Measurements from ENCODE around the gene ADCY10.

ADCY10 gene

GRCh38 chr1:167777269-167777650 is 136.7 kb downstream of the ADCY10 start:
- TF ChIP-seq ARNTL (CRISPR knock-in tag; IDR thresholded peaks at IDR 0.05; ENCODE audit: borderline replicate concordance, low read depth) (no peak), ZNF70 (CRISPR knock-in tag; IDR thresholded peaks at IDR 0.05) (no peak), TCF4 (CRISPR knock-in tag; IDR thresholded peaks at IDR 0.05; ENCODE audit: borderline replicate concordance) (no peak)
- no peak for ATAC-seq

- TF ChIP-seq POU6F1 (CRISPR knock-in tag; IDR thresholded peaks at IDR 0.05; ENCODE audit: borderline replicate concordance, low read depth) (no peak), CSRNP3 (CRISPR knock-in tag; IDR thresholded peaks at IDR 0.05) (no peak), GLIS3 (CRISPR knock-in tag; IDR thresholded peaks at IDR 0.05) (no peak), PPARA (CRISPR knock-in tag; IDR thresholded peaks at IDR 0.05; ENCODE audit: borderline replicate concordance) (no peak), ZNF70 (CRISPR knock-in tag; IDR thresholded peaks at IDR 0.05) (no peak), ZC3H10 (CRISPR knock-in tag; IDR thresholded peaks at IDR 0.05) (no peak), RARB (CRISPR knock-in tag; IDR thresholded peaks at IDR 0.05) (no peak), TOX (CRISPR knock-in tag; IDR thresholded peaks at IDR 0.05; ENCODE audit: borderline replicate concordance) (no peak), ZNF8 (CRISPR knock-in tag; IDR thresholded peaks at IDR 0.05) (no peak), ESRRG (CRISPR knock-in tag; IDR thresholded peaks at IDR 0.05) (no peak), OSR1 (CRISPR knock-in tag; IDR thresholded peaks at IDR 0.05) (no peak), ARNTL (CRISPR knock-in tag; IDR thresholded peaks at IDR 0.05; ENCODE audit: borderline replicate concordance, low read depth) (no peak), TSHZ2 (CRISPR knock-in tag; IDR thresholded peaks at IDR 0.05) (no peak)
- no peak for ATAC-seq
These were observed 137.2 kb downstream of the ADCY10 start for GRCh38 chr1:167776616-167777268.

- no peak for ATAC-seq
- TF ChIP-seq TCF4 (CRISPR knock-in tag; IDR thresholded peaks at IDR 0.05; ENCODE audit: borderline replicate concordance), result no peak
- TF ChIP-seq POU6F1 (CRISPR knock-in tag; IDR thresholded peaks at IDR 0.05; ENCODE audit: borderline replicate concordance, low read depth), result no peak
- TF ChIP-seq TSHZ2 (CRISPR knock-in tag; IDR thresholded peaks at IDR 0.05), result no peak
- no peak for TF ChIP-seq TOX (CRISPR knock-in tag; IDR thresholded peaks at IDR 0.05; ENCODE audit: borderline replicate concordance)
- TF ChIP-seq PPARA (CRISPR knock-in tag; IDR thresholded peaks at IDR 0.05; ENCODE audit: borderline replicate concordance), result no peak
- no peak for TF ChIP-seq ESRRG (CRISPR knock-in tag; IDR thresholded peaks at IDR 0.05)
- TF ChIP-seq ZFP30 (CRISPR knock-in tag; IDR thresholded peaks at IDR 0.05), result no peak
- TF ChIP-seq ZNF70 (CRISPR knock-in tag; IDR thresholded peaks at IDR 0.05), result no peak
- no peak for TF ChIP-seq ISL1 (CRISPR knock-in tag; IDR thresholded peaks at IDR 0.05)
- no peak for TF ChIP-seq PATZ1 (CRISPR knock-in tag; IDR thresholded peaks at IDR 0.05; ENCODE audit: borderline replicate concordance)
- TF ChIP-seq BACH2 (CRISPR knock-in tag; IDR thresholded peaks at IDR 0.05; ENCODE audit: borderline replicate concordance), result no peak
- no peak for TF ChIP-seq ZC3H10 (CRISPR knock-in tag; IDR thresholded peaks at IDR 0.05)
- no peak for TF ChIP-seq CSRNP3 (CRISPR knock-in tag; IDR thresholded peaks at IDR 0.05)
- no peak for TF ChIP-seq CSDC2 (CRISPR knock-in tag; IDR thresholded peaks at IDR 0.05)
- no peak for TF ChIP-seq OSR1 (CRISPR knock-in tag; IDR thresholded peaks at IDR 0.05)
- TF ChIP-seq SNAI2 (CRISPR knock-in tag; IDR thresholded peaks at IDR 0.05), result no peak
- no peak for TF ChIP-seq GLIS3 (CRISPR knock-in tag; IDR thresholded peaks at IDR 0.05)
- no peak for TF ChIP-seq ZNF565 (CRISPR knock-in tag; conservative IDR thresholded peaks at IDR 0.05; ENCODE audit: low read depth)
These were observed 137.8 kb downstream of the ADCY10 start for GRCh38 chr1:167776151-167776550.

All from SK-N-SH treated with all-trans-retinoic acid at 6 μM for 48 hours (cell line).